Astrocyte (in vitro differentiated cells and primary cell): ENCODE results near the gene ZNF8.

Experiments used
- CTCF ChIP-seq: IDR thresholded peaks from 2 replicates; pipeline ENCODE4 v1.5.1; 2011; ENCODE audit warnings: low read depth, mild to moderate bottlenecking, inconsistent platforms, low read length, moderate library complexity; ENCODE audit not compliant: insufficient read depth
- EZH2 ChIP-seq: IDR thresholded peaks from 2 replicates; pipeline ENCODE4 v1.6.1; 2012; ENCODE audit warnings: mild to moderate bottlenecking, low read length, inconsistent platforms; ENCODE audit not compliant: insufficient read depth

- TF ChIP-seq EZH2 (no peak), CTCF (no peak)
Measured at GRCh38 chr19:58262922-58263296, 15.8 kb upstream of the ZNF8 start.
